NCI-H2029 treated with DMSO at 0.1 percent for 48 hours (cell line): Measurements from ENCODE around the gene PIK3R2.
"Not testable (repeated sequence)": the region's sequence is repeated elsewhere in the genome, so short reads cannot be mapped to it uniquely, and the experiment has no call there.

ENCODE experiments used
- DNase-seq: peaks from one replicate; lab custom pipeline; 2025; lab: John Stamatoyannopoulos, UW

Gene PIK3R2

GRCh38 chr19:18155095-18156087 is 2.4 kb downstream of the PIK3R2 start:
- no peak for DNase-seq

- DNase-seq, result no peak
These were observed 3.3 kb downstream of the PIK3R2 start for GRCh38 chr19:18156268-18156667.

GRCh38 chr19:18156841-18157464 is 4.0 kb downstream of the PIK3R2 start:
- peak; percentile 84 for DNase-seq

GRCh38 chr19:18157465-18158063 is 4.6 kb downstream of the PIK3R2 start:
- DNase-seq, result peak; percentile 8

- DNase-seq, result no peak
These were observed 5.5 kb downstream of the PIK3R2 start for GRCh38 chr19:18158467-18158866.

GRCh38 chr19:18159059-18159616 is 6.2 kb downstream of the PIK3R2 start:
- DNase-seq, result not testable (repeated sequence)

GRCh38 chr19:18159810-18160209 is 6.8 kb downstream of the PIK3R2 start:
- DNase-seq, result no peak

GRCh38 chr19:18160493-18160970 is 7.6 kb downstream of the PIK3R2 start:
- DNase-seq, result no peak

- no peak for DNase-seq
These were observed 8.1 kb downstream of the PIK3R2 start for GRCh38 chr19:18160971-18161635.

GRCh38 chr19:18161636-18162002 is 8.7 kb downstream of the PIK3R2 start:
- DNase-seq, result no peak

GRCh38 chr19:18164072-18164471 is 11.1 kb downstream of the PIK3R2 start:
- no peak for DNase-seq

- no peak for DNase-seq
These were observed 13.0 kb downstream of the PIK3R2 start for GRCh38 chr19:18165794-18166544.

- no peak for DNase-seq
These were observed 14.0 kb downstream of the PIK3R2 start for GRCh38 chr19:18167011-18167410.

GRCh38 chr19:18167975-18168645 is 15.1 kb downstream of the PIK3R2 start:
- DNase-seq, result no peak

- no peak for DNase-seq
These were observed 15.9 kb downstream of the PIK3R2 start for GRCh38 chr19:18168673-18169381.

- DNase-seq, result no peak
These were observed 17.8 kb downstream of the PIK3R2 start for GRCh38 chr19:18170714-18171255.

- no peak for DNase-seq
These were observed 18.8 kb downstream of the PIK3R2 start for GRCh38 chr19:18171605-18172327.

- no peak for DNase-seq
These were observed 19.5 kb downstream of the PIK3R2 start for GRCh38 chr19:18172331-18173053.
